Measurements from ENCODE around the gene DOCK9.

GRCh38 chr13:98856983-98857382 lies 120.9 kb downstream of the DOCK9 start:
- TF ChIP-seq CTCF (IDR thresholded peaks at IDR 0.05) (no peak), POLR2AphosphoS5 (IDR thresholded peaks at IDR 0.05; ENCODE audit: low read depth, low read length) (no peak), TCF7L2 (IDR thresholded peaks at IDR 0.05; ENCODE audit: low read depth, low read length) (no peak)

Data from Panc1 (cell line).